ENCODE data around the gene VPS50.

- TF ChIP-seq CTCF (IDR thresholded peaks at IDR 0.05; ENCODE audit: low read depth, low read length, poor library complexity, severe bottlenecking), result no peak
- TF ChIP-seq EZH2phosphoT487 (IDR thresholded peaks at IDR 0.05; ENCODE audit: borderline replicate concordance, low read length), result no peak
Measured at GRCh38 chr7:93238131-93238530, 6.0 kb downstream of the VPS50 start.

Measured in DOHH2 (cell line).